HG03025 (cell line): Measurements from ENCODE around the gene OR6Q1.
"Not testable (repeated sequence)": the region's sequence is repeated elsewhere in the genome, so short reads cannot be mapped to it uniquely, and the experiment has no call there.

Source experiments
- ATAC-seq: cut with Tn5 transposase; IDR thresholded peaks from one replicate; pipeline ENCODE4 v1.9.1; 2021; ENCODE audit warnings: mild to moderate bottlenecking, moderate library complexity; ENCODE audit not compliant: unreplicated experiment, low FRiP score

The OR6Q1 gene

DNA sequence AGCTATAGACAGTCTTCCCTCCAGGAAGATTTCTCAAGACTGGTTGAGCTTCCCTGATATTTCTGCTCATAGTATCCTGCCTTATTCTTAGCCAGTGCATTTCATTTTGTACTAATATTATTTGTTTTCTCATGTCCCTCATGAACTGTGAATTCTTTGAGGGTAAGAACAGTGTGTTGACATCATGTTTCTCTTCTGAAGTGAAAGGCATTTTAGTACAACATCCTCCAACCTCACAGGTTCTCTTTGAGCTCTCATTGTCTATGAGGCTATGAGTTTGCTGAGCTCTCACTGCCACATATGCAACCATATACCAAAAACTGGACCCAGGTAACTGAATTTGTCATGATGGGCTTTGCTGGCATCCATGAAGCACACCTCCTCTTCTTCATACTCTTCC lies at the start of gene OR6Q1:
TSS of gene OR6Q1 (plus strand) at position 301 of the 400 bp plus-strand sequence. CDS start at position 301, 0 bp downstream.
- ATAC-seq, result no peak

- no peak for ATAC-seq
Measured at GRCh38 chr11:57981536-57981935, 49.2 kb upstream of the OR6Q1 start.

- ATAC-seq, result no peak
Measured at GRCh38 chr11:57982776-57983175, 48.0 kb upstream of the OR6Q1 start.

DNA sequence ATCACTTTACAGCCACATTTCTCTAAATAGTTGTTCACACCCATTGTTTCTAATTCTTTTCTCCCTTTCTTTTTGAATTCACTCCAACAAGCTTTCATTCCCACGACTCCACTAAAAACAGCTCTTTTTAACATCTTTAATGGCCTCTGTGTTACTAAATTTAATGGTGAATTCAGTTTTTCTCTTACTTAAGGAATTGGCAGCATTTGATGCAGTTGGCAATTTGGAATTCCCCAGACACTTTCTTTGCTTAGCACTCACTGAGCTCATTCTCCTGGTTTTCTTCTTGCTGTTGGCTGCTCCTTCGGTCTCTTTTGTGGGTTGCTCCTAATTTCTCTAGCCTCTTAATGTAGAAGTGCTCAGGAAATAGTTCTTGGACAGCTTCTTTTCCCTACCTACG lies 47.6 kb upstream of the OR6Q1 start:
- ATAC-seq, result no peak

DNA sequence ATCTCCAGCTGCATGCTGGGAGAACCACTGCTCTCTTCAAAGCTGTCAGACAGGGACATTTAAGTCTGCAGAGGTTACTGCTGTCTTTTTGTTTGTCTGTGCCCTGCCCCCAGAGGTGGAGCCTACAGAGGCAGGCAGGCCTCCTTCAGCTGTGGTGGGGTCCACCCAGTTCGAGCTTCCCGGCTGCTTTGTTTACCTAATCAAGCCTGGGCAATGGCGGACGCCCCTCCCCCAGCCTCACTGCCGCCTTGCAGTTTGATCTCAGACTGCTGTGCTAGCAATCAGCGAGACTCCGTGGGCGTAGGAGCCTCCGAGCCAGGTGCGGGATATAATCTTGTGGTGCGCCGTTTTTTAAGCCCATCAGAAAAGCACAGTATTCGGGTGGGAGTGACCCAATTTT lies 31.2 kb upstream of the OR6Q1 start:
- not testable (repeated sequence) for ATAC-seq

- not testable (repeated sequence) for ATAC-seq
Measured at GRCh38 chr11:58000021-58000420, 30.7 kb upstream of the OR6Q1 start.

GRCh38 chr11:58000699-58001098 lies 30.1 kb upstream of the OR6Q1 start:
- ATAC-seq, result no peak

- ATAC-seq, result no peak
Measured at GRCh38 chr11:58003036-58003435, 27.7 kb upstream of the OR6Q1 start.

- ATAC-seq, result no peak
Measured at GRCh38 chr11:58003591-58003990, 27.2 kb upstream of the OR6Q1 start.

DNA sequence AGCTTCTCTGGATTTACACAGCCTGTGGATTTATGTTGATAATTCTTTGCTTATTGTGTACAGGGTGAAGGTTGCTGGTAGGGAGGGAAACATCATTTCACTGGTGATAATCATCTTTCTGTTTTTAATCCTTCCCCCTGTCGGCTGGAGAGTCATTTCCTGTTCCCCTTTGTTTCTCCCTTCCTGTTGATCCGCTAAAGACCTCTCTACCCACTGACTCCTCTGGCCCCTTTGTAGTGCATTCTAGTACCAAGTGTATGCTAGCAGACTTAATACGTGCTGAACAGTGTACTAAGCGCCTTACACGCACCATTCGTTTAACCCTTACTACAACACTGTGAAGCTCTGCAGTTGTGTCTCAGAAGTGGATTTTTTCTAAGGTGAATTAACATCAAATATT lies 26.1 kb upstream of the OR6Q1 start:
- ATAC-seq, result no peak

DNA sequence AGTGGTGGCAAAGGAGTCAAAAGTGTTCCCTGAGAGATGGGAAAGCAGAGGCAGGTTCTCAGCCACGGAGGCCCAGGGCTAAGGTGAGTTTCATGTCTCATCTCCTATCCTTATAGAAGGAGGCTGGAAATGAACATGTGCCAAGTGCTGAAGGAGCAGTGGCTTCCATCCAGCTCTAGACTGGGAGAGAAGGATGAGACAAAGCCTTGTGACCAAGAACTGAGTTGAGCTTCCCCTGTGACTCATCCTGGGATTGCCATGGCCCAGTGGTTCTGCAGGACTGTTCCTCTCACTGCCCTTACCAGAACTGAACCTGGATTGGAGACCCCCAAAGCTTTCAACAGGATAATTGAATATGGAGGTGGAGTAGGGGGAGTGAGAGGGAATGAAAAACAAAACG lies 23.8 kb upstream of the OR6Q1 start:
- ATAC-seq, result no peak

DNA sequence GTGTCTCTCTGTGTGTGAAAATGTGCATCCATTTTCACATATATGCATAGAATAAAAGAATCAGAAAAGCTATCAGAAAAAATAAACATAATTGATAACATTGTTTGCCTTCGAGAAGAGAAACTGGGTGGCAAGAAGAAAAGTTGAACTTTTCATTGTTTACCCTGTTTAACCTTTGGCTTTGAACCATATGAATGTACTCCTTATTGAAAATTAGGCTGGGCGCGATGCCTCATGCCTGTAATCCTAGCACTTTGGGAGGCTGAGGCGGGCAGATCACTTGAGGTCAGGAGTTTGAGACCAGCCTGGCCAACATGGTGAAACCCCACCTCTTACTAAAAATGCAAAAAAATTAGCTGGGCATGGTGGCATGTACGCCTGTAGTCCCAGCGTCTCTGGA lies 19.0 kb upstream of the OR6Q1 start:
- no peak for ATAC-seq

GRCh38 chr11:58023435-58023931 lies 7.3 kb upstream of the OR6Q1 start, which contains the start of gene OR9Q1:
Gene OR9Q1 (plus strand): TSS chr11:58023881. CDS start chr11:58179445, 155,564 bp downstream.
- ATAC-seq, result no peak

GRCh38 chr11:58024601-58025091 lies 6.1 kb upstream of the OR6Q1 start:
- ATAC-seq, result no peak

- ATAC-seq, result no peak
Measured at GRCh38 chr11:58027341-58027740, 3.4 kb upstream of the OR6Q1 start.

- ATAC-seq, result no peak
Measured at GRCh38 chr11:58028687-58029411, 1.9 kb upstream of the OR6Q1 start.

DNA sequence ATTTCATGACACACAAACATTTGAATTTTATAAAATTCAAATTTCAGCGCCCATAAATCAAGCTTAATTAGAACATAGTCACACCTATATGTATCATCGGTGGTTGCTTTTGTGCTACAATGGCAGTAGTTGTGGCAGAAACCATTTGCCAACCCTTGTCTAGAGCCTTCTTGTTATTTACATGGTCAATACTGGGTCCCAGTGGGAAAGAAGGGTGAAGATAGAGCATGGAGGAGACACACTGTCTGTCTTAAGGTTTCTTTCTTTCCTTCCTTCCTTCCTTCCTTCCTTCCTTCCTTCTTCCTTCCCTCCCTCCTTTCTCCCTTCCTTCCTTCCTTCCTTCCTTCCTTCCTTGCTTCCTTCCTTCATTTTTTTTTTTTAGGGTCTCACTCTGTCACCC lies 3.7 kb downstream of the OR6Q1 start:
- no peak for ATAC-seq

- ATAC-seq, result no peak
Measured at GRCh38 chr11:58039589-58039988, 8.8 kb downstream of the OR6Q1 start.

GRCh38 chr11:58043379-58043778 lies 12.6 kb downstream of the OR6Q1 start:
- ATAC-seq, result no peak

- no peak for ATAC-seq
Measured at GRCh38 chr11:58046231-58046630, 15.5 kb downstream of the OR6Q1 start.

DNA sequence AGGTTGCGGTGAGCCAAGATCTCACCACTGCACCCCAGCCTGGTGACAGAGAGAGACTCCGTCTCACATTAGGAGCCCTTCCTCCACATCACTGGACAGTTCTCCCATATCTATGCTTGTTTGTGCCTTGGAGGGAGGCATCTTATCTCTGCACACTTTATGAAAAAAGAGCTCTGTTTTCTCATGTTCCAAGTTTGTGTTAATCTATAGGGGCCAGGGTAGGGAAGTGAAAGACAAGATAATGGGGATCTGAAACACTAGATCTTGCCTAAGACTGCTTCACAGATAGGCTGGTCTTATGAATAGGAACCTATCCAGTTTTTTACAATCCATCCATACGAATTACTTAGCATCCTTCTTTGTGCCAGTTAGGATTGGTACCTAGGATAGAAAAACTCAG lies 17.1 kb downstream of the OR6Q1 start:
- no peak for ATAC-seq

- ATAC-seq, result no peak
Measured at GRCh38 chr11:58055806-58056401, 25.2 kb downstream of the OR6Q1 start.
